Amygdala (tissue), 56 donors: ENCODE results near the gene POLR1A.

Experiments
- DNase-seq, 56 donors: peaks; one replicate each; lab custom pipeline; 2025; lab: John Stamatoyannopoulos, UW

The POLR1A gene

DNA sequence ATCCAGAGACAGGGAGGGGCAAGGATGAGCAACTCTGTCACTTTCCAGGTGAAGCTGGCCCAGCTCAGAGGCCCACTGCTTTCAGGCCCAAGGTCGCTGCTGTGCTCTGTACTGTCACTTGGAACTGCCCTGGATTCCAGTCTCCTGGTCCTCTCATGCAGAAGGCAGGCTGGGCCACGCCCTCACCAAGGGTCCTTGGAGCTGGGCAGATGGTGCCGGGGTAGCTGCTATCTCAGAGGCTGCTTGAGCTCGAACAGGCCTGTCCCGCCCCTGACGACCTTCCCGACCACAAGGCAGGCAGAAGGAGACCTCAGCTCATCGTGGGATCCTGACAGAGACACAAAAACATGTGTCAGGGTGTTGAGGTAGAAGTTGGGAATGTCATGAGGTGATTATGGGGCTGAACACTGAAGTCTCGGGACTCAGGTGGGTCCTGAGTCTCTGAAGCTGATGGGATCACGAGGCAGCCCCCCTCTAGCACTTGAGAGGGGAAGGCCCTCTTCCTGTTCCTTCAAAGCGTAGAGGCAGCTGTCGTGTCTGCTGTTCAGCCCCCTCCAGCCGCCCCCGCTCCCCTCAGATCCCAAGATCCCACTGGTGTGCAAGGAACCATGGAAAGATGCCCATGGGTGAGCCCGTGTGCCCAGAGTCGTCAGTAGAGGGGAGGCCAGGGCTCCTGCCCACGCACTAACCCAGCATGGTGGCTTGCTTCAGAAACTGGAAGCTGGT lies 78.3 kb downstream of the POLR1A start:
- no peak for DNase-seq

- DNase-seq = peak in 1 of 56 donors; percentile 11
Measured at GRCh38 chr2:86026744-86027065, 79.0 kb downstream of the POLR1A start.

DNA sequence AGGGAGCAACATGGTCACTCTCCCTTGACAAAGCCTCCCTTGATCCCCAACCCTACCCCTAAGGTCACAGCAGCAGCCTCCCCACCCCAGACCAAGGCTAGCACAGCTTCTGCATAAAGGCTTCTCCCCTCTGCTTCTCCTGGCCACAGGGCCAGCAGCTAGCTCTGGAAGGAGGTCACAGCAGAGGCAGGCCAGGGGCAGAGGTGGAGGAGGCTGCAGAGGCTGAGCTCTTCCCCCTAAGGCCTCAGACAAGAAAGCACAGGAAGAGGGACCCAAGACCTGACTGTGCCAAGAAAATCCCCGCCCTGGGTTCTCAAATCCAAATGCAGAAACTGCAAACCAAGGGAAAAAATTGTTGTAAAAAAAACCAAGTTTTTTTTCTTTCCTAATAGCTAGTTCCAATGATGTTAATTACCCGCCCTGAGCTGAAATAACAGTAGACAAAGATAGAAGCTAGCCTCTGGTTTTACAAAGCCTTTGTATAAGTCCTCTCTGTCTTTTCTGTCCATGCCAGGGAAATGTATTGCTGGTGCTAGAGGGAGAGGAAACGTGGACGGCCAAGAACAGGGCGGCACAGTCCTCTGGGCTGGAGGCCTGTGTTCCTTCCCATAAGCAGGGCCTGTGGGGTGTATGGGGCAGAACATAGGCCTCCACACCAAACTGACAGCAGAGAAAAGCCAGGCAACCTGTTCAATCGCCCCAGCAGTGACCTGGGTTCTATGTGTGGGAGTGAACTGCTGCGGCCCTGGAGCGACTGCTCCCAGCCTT lies 79.5 kb downstream of the POLR1A start:
- DNase-seq = no peak

DNA sequence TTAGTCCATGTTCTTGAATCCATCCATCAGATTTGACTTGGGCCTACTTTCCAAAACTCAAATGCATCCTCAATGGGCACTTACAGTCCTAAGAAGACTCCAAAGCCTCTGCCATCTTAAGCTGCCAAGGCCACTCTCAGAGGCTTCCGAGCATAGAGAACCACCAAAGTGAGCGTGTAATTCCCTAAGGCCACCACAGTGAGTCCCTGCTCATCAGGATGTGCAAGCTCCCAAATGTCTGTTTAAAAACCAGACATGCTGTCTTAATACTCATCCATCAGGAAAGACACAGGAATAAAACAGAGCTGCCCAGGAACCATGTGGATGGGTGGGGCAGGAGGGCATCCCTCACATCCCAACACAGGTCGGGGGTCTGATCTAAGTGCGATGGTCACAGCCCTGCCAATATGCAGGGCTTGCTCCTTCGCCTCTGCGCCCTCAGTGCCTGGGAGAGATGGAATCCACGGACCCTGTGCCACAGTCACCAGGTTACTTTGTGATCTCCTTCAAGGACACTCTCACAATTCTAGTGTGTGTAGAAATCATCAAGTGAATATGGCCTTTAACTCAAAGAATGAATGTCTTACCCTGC lies 80.4 kb downstream of the POLR1A start:
- peak in 2 of 56 donors; percentile 21 to 27 for DNase-seq

GRCh38 chr2:86023366-86023712 lies 82.3 kb downstream of the POLR1A start:
- DNase-seq = no peak

- no peak for DNase-seq
Measured at GRCh38 chr2:86022661-86023365, 82.9 kb downstream of the POLR1A start.

DNA sequence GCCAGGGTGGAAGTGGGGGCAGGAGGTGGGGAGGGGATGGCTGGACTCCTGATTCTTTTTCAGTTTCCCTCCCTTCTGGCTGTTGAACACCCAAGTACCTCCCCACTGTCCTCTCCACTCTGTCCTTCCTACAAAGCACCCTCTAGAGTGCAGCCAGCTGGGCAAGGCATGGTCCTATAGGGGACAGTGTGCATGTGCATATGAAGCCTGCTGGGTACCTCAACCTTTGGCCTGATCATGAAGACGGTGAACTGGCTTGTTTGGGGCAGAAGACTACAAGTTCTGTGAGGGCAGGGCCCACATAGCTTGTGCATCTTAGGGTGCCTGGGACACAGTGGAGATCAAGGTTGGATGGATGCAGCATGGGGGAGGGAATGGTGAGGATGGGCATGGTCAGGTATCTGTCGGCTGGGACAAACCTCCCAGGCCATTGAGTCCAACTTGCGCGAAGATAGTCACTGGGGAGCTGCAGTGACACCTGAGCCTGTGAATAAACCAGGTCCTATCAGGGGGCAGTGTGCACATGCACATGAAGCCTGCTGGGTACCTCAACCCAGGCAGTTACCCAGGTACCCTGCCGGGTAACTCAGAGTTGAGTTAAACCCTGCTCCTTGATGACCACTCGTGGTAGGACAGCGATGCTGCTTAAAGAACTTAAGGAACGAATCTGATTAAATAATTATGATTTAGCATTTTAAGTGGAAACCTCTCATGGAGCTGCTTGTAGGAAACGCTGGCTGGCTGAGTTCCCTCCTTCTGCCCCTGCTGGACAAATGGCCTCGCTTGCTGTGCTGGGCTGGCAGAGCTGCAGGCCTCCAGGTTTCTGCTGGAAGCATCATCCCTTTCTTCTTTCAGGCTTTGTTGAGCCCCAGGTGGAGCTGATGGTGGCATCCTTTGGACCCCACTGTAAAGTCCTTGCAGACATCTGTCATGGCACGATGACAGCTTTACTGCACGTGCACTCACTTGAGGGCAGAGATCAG lies 84.0 kb downstream of the POLR1A start:
- peak in 6 of 56 donors; percentile 9 to 31 (median 16) for DNase-seq

DNA sequence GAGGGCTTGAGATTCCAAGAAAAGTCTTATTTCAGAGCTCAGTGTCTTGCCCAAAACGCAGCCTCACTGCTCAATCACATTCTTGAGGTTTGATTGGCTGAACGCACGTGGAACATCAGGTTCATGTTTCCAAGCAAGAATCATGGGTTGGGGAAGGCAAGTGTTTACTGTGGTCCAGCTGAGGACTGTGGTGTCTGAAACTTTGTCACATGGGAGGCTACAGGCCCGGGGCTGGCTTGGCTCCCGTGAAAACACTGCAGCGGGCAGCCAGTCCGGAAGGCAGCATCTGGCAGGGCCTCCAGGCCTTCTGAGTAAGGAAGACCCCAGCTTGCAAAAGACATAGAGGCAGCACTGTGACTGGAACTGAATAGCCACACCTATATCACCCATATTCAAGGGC lies 84.7 kb downstream of the POLR1A start:
- peak in 47 of 56 donors; percentile 24 to 85 (median 63) for DNase-seq

DNA sequence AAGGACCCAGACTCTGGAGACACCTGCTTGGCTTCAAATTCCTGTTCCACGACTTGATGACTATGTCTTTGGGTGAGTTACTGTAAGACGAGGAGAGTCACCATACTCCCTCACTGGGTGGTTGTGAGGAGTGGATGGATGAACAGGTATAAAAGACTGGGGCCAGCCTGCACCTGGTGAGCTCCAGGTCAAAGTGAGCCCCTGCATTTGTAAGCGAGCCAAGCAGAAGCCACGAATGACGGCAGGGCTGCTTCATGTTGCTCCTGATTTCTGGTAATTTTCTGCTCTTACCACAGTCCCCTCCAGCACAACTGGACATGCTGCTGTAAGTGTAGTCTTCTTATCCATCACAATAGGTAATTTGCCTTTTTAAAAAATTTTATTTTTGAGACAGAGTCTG lies 86.6 kb downstream of the POLR1A start:
- no peak for DNase-seq

DNA sequence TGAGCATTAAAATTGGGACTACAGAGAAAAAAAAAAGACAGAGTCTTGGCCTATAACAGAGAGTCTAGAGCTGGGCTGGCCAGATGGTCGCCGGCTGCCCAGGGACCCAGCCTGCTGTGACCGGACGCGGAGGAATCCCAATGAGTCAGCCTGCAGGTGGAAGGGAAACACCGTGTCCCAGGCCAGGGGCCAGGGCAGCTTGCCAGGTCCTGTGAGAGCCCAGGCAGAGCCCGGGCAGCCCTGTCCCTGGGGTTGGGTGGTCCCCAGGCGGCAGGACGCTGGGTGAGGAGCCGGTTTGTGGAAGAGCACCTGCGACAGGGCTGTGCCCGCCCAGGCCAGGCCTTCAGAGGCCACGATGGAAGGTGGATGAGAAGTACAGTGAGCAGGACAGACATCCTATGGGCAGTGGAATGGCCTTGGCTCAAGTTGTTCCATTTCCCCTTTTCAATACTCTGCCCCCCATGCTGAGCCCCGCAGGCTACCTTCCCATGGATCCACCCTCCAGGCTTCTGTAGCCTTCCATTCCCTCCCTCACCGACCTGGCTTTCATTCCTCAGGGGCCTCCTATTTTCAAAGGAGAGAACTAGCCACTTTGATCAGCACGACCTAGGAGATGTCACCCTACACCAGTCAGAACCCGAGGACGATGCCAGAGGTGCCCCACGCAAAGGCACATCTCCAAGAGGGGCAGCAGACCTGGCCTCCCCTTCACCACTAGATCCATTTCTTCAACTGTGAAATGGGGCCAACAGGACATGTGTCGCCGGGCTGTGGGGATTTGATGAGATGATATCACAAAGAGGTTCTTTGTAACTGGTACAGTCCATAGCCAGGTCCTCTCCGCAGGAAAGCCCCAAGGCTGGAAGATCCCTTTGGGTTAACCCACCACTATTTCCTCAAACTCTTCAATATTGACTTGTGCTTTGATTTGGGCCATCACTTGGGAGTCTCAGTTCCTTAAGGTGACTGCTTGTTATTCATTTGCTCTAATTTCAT lies 87.5 kb downstream of the POLR1A start:
- peak in 12 of 56 donors; percentile 12 to 49 (median 26) for DNase-seq

GRCh38 chr2:86016581-86016980 lies 89.1 kb downstream of the POLR1A start:
- DNase-seq = no peak

GRCh38 chr2:86015699-86016098 lies 90.0 kb downstream of the POLR1A start:
- no peak for DNase-seq

DNA sequence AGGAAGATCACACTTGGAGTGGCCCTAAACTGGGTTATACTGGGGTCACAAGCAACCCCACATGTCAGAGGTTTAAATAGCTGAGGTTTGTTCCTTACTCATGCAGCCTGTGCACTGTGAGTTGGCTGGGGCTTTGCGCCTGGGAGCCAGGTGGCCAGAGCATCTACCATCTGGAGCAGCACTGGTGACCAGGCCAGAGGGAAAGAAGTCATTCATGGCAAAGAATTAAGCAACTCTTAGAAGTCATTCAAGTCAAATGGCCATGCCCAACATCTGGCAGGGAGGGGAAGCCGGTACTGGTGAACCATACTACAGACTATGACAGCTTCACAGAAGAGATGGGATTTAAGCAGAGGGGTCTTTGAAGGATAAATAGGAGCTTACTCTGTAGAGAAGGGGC lies 90.7 kb downstream of the POLR1A start:
- no peak for DNase-seq

- no peak for DNase-seq
Measured at GRCh38 chr2:86014493-86014892, 91.2 kb downstream of the POLR1A start.

GRCh38 chr2:86012007-86012712 lies 93.5 kb downstream of the POLR1A start:
- DNase-seq = no peak

DNA sequence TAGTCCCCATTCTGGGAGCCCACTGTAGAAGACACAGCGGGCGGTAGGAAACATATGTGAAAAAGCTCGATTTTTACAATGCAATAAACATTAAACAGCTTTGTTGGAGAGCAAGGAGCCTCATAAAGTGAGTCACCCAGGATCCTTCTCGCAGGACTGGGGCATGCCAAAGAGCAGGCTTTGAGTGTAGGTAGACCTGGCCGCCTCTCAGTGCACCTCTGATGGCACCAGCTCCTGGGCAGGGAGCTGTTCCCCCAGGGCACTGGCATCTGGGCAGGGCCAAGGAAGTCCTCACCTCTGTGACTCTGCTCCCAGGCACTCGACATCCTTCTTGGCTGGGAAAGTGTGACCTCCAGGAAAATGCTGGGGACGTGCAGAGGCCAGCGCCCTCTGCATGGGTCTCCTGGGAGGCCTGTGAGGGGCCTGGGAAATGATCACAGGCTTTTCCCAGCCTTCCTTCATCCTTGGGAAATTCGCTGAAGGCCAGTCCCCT lies 94.2 kb downstream of the POLR1A start:
- no peak for DNase-seq

DNA sequence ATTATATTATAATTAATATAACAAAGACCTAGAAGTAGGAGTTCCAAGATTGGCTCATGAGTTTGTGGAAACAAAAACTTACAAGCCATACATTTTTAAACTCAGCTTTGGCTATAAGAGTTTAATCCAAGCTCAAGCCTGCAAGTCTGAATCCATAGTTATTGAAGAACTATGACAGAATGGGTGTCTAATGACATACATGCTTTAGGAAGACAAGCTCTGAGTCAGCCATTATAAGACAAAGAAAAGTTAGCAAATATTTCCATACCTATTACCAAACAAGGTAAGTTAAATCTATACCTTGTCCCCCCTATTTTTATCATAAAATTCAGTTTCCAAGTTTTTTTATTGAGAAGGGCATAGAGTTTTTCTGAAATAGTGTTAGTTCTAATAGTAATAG lies 95.6 kb downstream of the POLR1A start:
- DNase-seq = no peak

GRCh38 chr2:86006524-86006923 lies 99.2 kb downstream of the POLR1A start:
- DNase-seq = no peak
